ENCODE results near the gene KCNA10.

The KCNA10 gene

DNA sequence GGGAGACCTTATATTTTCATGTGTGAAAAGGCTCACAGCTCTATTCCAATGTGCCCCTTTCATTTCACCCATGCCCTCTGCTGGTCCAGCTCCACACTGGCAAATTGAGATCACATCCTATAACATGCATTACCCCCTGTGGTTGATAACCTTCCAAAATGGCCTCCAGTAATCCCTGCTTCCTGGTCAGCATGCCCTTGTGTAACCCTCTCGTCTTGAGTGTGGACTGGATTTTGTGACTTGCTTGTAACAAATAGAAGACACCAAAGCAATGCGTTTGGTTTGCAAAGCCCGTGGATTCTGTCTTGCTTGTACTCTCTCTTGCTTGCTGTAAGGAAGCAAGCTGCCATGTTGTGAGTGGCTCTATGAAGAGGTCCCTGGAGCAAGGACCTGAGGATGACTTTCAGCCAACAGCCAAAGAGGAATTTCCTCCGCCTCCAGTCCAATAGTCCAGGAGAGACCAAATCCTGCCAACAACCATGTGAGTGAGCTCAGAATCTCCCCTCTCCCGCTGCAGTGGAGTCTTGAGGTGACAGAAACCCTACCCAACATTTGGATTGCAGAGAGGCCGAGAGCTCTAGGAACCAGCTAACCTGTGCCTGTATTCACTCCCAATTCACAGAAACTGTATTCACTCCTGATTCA, 17.4 kb downstream of the KCNA10 start:
- DNase-seq (ENCODE audit: low read depth in 2 of 2), result no peak

- no peak for DNase-seq (ENCODE audit: low read depth in 2 of 2)
Measured at GRCh38 chr1:110498270-110498669, 20.7 kb downstream of the KCNA10 start.

DNA sequence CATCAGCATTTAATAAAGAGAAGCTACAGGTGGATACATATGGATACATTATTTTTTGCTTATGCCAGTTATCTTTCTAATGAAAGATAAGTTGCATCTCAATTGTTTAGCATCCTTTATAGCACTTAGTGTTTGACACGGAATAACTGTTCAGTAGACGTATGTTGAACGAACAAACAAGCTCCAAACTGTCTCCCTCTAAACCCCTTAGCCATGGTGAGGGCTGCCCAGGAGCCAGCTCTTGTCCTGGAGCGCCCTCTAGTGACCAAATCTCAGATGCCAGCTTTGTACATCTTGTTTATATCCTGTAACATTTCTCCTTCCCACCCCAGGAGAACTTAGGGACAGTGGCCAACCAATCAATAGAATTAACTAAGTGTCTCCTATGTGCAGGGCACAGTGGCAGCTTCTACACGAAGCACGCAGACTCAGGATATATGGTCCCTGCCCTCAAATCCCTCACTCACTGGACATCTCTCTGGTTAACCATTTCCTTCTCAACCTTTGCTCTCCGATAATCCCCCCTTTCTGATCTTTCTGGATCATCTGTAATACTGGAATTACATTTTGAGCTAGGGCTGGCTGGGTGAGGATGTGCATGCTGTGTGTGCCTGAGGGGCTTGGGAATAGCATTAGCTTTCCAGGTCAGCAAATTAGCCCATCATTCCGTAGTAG, 22.9 kb downstream of the KCNA10 start:
- peak; percentile 56 to 69 for DNase-seq (ENCODE audit: low read depth in 2 of 2)

GRCh38 chr1:110494522-110495406, 24.2 kb downstream of the KCNA10 start:
- no peak for DNase-seq (ENCODE audit: low read depth in 2 of 2)

DNA sequence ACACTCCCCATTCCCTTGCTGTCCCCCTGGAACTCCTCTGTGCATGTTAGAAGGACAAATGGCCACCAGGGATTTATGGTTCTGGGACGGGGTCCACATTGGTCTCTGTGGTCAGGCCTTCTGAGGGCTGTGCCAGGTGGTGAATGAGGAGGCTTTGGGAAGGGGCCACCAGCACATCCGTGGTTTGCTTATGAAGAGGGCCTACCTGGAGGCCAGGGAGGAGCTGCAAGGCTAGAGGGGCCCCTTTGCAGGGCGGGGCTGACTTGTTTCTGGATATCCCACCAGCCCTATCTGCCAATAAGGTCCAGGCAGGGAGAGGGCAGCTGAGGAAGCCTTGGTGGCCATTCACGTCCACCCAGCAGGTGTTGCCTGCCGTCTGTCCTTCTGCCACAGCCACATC, 24.9 kb downstream of the KCNA10 start:
- no peak for DNase-seq (ENCODE audit: low read depth in 2 of 2)

DNA sequence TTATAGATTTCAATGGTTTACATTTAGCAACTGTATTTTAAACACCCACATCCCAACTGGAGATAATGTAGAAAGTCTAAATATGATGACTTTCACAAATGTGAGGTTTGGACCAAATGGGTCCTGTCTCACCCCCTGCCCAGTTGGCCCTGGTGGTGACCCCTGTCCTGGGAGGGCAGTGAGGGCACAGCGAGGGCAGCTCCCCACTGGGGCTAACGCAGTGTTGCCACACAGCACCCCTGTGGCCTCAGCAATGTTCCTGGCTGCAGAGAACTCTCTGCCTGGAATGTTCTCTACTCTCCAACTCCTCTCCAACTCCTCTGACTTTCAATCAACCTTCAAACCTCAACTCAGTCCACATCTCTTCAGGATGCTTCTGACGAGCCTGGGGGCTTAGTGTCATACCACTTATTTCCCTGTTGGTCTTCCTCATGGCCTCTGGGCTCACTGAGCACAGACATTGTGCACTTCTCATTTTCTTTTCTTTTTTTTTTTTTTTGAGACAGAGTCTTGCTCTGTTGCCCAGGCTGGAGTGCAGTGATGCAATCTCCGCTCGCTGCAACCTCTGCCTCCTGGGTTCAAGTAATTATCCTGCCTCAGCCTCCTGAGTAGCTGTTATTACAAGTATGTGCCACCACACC, 25.8 kb downstream of the KCNA10 start:
- no peak for DNase-seq (ENCODE audit: low read depth in 2 of 2)

DNA sequence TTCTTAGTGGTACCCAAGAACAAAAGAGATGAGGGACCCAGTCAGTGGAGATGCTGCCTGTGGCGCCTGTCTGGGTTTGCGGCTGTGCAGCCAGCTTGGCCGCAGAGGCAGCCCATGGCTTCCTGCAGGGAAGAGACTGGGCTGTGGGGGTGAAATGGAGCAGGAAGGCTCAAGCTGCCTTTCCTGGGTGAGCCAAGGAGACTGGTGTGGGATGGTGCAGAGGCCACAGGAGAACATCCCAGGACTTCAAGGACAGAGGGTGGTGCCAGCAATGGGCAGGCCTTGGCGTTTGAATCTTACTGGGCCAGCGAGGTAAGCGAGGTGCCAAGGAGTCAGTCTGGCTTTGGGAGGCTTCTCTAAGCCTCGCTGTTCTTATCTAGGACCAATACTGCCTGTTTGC, 26.4 kb downstream of the KCNA10 start:
- no peak for DNase-seq (ENCODE audit: low read depth in 2 of 2)

- DNase-seq (ENCODE audit: low read depth in 2 of 2), result no peak
Measured at GRCh38 chr1:110490791-110491451, 28.1 kb downstream of the KCNA10 start.

DNA sequence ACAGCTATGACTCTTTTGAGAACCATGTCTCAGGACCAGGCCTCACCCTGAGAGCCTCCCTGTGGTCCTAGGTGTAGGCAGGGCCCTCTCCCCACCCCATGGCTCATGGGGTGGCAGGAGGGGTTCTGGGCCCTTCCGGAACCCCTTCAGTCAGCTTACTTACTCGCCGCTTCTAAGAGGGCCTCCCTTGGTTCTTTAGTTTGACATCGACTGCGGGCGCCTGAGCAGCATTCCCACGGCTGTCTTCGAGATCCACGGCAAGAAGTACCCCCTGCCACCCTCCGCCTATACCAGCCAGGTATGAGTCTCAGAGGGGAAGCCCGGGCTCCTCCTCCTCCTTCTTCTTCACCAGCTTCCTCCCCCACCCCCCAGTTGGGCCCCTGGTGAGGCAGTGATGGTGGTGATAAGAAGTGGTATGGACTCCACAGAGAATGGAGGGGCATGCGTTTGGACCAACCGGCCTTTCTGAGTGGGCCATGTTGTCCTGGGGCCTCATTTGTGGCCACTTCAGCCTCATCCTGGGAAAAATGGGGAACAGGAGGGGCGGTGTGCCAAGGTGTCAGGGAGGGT, 28.9 kb downstream of the KCNA10 start:
- no peak for DNase-seq (ENCODE audit: low read depth in 2 of 2)

DNA sequence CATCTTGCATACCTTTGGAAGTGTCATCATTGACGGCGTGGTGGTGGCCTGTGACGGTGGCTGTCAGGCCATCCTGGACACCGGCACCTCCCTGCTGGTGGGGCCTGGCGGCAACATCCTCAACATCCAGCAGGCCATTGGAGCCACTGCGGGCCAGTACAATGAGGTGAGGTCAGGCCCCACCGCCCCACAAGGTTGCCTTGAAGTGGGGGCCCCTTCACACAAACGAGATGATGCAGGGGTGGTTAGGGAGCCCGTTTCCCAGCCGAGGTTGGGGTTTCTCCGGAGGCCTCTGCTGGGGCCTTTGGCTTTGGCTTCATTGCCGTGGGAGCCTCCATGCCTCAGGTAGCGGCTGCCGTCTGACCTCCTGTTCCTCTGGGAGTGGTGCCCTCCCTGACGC, 29.6 kb downstream of the KCNA10 start:
- no peak for DNase-seq (ENCODE audit: low read depth in 2 of 2)

- no peak for DNase-seq (ENCODE audit: low read depth in 2 of 2)
Measured at GRCh38 chr1:110488867-110489266, 30.1 kb downstream of the KCNA10 start.

DNA sequence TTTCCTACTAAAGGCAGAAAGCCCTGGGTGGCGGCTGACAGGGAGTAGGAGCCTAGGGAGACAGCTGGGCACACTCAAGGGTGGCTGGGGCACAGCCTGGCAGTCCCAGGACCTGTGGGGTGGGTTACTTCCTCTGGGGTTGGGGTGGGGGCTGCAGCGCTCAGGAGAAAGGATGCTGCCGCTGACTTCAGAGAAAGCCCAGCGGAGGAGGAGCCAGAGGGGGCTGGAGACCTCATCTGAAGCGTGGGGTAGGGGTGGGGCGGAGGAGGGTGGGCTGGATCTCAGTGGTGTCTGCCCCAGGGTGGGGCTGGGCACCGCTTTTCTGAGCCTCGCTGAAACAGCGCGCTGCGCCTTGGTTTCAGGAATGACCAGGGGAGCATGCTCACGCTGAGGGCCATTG, 30.8 kb downstream of the KCNA10 start:
- no peak for DNase-seq (ENCODE audit: low read depth in 2 of 2)

- DNase-seq (ENCODE audit: low read depth in 2 of 2), result no peak
Measured at GRCh38 chr1:110487726-110488125, 31.2 kb downstream of the KCNA10 start.

DNA sequence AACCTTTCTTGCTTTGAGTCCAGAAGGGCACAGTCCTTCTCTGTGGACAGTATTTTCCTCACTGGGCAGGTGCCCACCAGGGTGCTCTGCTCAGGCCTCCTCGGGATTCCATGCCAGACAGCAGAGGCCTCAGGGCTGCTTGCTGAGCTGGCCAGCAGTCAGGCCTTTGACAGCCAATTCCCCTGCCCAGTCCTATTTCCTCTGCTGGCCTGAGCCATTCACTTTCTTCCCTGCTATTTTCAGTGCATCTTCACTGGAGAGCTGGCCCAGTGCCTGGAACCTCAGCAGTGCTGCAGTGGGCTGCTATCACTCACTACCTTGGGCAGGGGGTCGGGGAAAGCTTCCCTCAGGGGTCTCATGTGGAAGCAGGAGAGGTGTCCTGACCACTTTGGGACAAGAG, 33.2 kb downstream of the KCNA10 start:
- DNase-seq (ENCODE audit: low read depth in 2 of 2), result no peak

- no peak for DNase-seq (ENCODE audit: low read depth in 2 of 2)
Measured at GRCh38 chr1:110484801-110485200, 34.2 kb downstream of the KCNA10 start.

GRCh38 chr1:110483308-110483685, 35.7 kb downstream of the KCNA10 start:
- no peak for DNase-seq (ENCODE audit: low read depth in 2 of 2)

DNA sequence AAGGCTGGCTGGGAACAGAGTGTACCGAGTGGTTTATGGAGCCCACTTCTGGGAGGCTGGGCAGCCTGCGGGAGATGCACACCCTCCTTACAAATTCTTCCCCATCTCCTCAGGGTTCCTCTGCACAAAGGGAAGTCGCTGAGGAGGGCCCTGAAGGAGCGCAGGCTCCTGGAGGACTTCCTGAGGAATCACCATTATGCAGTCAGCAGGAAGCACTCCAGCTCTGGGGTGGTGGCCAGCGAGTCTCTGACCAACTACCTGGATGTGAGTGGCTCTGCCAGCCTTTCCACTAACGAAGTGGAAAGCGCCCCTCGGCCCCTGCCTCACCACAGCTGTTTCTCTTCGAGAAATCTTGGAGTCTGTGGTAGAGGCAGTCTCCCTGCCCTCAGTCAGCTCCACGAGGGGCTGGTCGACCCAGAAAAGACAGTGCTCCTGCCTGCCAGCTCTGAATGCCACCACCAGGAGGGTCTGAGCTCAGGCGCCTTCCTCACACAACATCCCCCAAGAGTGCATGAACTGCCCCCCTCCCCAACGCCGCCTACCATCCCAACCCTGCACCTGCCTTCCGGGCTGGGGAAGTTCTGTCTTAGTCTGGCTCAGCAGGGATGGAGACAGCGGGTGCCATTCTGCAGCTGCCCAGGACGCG, 36.2 kb downstream of the KCNA10 start:
- no peak for DNase-seq (ENCODE audit: low read depth in 2 of 2)

DNA sequence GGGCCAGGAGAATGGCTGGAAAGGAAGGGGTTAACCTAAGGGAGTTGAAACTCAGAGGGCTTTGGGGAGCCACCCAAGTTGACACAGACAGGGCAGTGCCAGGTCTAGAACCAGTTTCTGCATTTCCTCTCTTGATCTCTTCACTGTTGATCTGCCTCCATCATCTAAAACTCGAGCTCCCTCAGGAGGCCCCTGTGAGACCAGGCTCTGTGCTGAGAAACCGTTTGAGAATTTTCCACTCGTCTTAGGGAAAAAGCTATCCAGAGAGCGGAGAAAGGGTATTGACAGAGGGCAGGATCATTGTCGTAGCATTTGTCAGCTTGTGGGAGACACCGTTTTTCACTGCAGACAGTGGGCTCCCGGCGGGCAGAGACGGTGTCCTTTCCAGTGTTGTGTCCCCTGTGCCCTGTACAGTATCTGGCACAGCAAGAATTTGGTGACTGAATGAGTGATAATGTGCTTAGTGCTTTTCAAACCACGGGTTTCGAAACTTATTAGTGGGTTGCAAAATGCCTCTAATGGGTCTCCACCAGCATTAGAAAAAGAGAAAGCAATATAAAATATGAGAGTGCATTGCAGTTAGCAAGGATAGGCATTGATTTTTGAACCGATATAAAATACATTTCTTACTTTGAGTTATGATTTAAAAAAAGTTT, 36.9 kb downstream of the KCNA10 start:
- DNase-seq (ENCODE audit: low read depth in 2 of 2), result no peak

- no peak for DNase-seq (ENCODE audit: low read depth in 2 of 2)
Measured at GRCh38 chr1:110480356-110481096, 38.4 kb downstream of the KCNA10 start.

GRCh38 chr1:110478886-110479285, 40.1 kb downstream of the KCNA10 start:
- DNase-seq (ENCODE audit: low read depth in 2 of 2), result no peak

Data from stimulated activated CD4-positive, alpha-beta T cell treated with anti-CD3 and anti-CD28 coated beads, Interleukin-15, amount 100 ng/mL, for 48 hours (primary cell).